Hepatocyte (in vitro differentiated cells): Measurements from ENCODE around the gene MTMR3.

Source experiments
- CTCF ChIP-seq: fragments of 200-600 bp; sonication (generic); IDR thresholded peaks from 2 replicates; pipeline ENCODE4 v1.5.1; 2016; ENCODE audit warnings: antibody characterized with exemption, mild to moderate bottlenecking; ENCODE audit not compliant: poor library complexity
- EZH2 ChIP-seq: fragments of 200-600 bp; sonication (generic); IDR thresholded peaks from 2 replicates; pipeline ENCODE4 v1.6.1; 2016; ENCODE audit warnings: antibody characterized with exemption, mild to moderate bottlenecking, borderline replicate concordance
- EZH2phosphoT487 ChIP-seq: fragments of 200-600 bp; sonication (generic); IDR thresholded peaks from one replicate; pipeline ENCODE4 v1.6.1; 2018; ENCODE audit warnings: antibody characterized with exemption, mild to moderate bottlenecking, low read depth, moderate library complexity; ENCODE audit not compliant: unreplicated experiment, severe bottlenecking

DNA sequence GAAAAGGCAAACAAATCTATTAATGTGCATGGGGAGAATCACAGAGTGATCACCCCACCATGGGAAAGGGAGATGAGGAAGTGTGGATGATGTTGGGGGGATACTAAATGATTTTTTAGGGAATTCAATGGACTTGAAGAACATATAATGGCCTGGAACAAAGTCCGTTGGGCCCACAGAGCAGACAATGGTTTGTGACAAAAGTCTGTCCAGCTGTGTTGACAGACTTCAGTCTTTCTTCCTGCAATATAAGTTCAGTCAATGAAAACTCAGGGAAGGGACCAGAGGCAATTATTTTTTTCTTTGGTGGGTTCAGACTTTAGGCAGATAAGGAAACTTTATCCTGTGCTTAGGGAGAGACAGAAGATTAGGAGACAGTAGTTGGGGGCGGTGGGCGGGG, 179.3 kb downstream of the MTMR3 start:
- TF ChIP-seq CTCF (no peak), EZH2phosphoT487 (no peak), EZH2 (no peak)
